GM18520 (cell line): Measurements from ENCODE around the gene PLCL1.

Experiments used
- ATAC-seq: cut with Tn5 transposase; IDR thresholded peaks from one replicate; pipeline ENCODE4 v1.9.1; 2021; ENCODE audit not compliant: unreplicated experiment

The PLCL1 gene

GRCh38 chr2:197852108-197852507 is 47.7 kb downstream of the PLCL1 start:
- no peak for ATAC-seq

- no peak for ATAC-seq
Observed at GRCh38 chr2:197853549-197853948, 49.2 kb downstream of the PLCL1 start.

- no peak for ATAC-seq
Observed at GRCh38 chr2:197857476-197858107, 53.2 kb downstream of the PLCL1 start.

GRCh38 chr2:197858607-197859140 is 54.3 kb downstream of the PLCL1 start:
- ATAC-seq: no peak

- ATAC-seq: no peak
Observed at GRCh38 chr2:197862246-197862955, 58.0 kb downstream of the PLCL1 start.

- no peak for ATAC-seq
Observed at GRCh38 chr2:197863744-197864143, 59.4 kb downstream of the PLCL1 start.

GRCh38 chr2:197866455-197866854 is 62.1 kb downstream of the PLCL1 start:
- ATAC-seq: no peak

- no peak for ATAC-seq
Observed at GRCh38 chr2:197867033-197867432, 62.6 kb downstream of the PLCL1 start.

- ATAC-seq: no peak
Observed at GRCh38 chr2:197867624-197868023, 63.2 kb downstream of the PLCL1 start.

GRCh38 chr2:197868206-197868605 is 63.8 kb downstream of the PLCL1 start:
- ATAC-seq: no peak

GRCh38 chr2:197869041-197869440 is 64.6 kb downstream of the PLCL1 start:
- no peak for ATAC-seq

GRCh38 chr2:197869501-197870111 is 65.2 kb downstream of the PLCL1 start:
- ATAC-seq: no peak

GRCh38 chr2:197870137-197870536 is 65.7 kb downstream of the PLCL1 start:
- ATAC-seq: no peak

GRCh38 chr2:197871780-197872456 is 67.5 kb downstream of the PLCL1 start:
- no peak for ATAC-seq

- no peak for ATAC-seq
Observed at GRCh38 chr2:197873293-197873701, 68.9 kb downstream of the PLCL1 start.

- ATAC-seq: no peak
Observed at GRCh38 chr2:197875763-197876162, 71.4 kb downstream of the PLCL1 start.

GRCh38 chr2:197876524-197876923 is 72.1 kb downstream of the PLCL1 start:
- no peak for ATAC-seq

GRCh38 chr2:197877038-197877437 is 72.6 kb downstream of the PLCL1 start:
- ATAC-seq: no peak

- no peak for ATAC-seq
Observed at GRCh38 chr2:197878792-197879191, 74.4 kb downstream of the PLCL1 start.

- ATAC-seq: no peak
Observed at GRCh38 chr2:197879812-197880408, 75.5 kb downstream of the PLCL1 start.
